Subcutaneous abdominal adipose tissue (tissue), 5 donors: ENCODE data around the gene AREG.

Source experiments
- H3K27ac ChIP-seq: one replicate; pipeline ENCODE4 v1.7.0; 2013; ENCODE audit warnings: low read depth, mild to moderate bottlenecking, inconsistent platforms, low read length, moderate library complexity
- H3K27me3 ChIP-seq, 5 donors: one replicate each; pipeline ENCODE4 v1.7.0; 2013; ENCODE audit warnings: low read length in 5 of 5, inconsistent platforms in 1 of 5; ENCODE audit not compliant: control insufficient read depth in 5 of 5, insufficient read depth in 4 of 5
- H3K36me3 ChIP-seq, 5 donors: one replicate each; pipeline ENCODE4 v1.7.0; 2013; ENCODE audit warnings: low read length in 5 of 5; ENCODE audit not compliant: control insufficient read depth in 5 of 5, insufficient read depth in 5 of 5
- H3K4me1 ChIP-seq, 5 donors: one replicate each; pipeline ENCODE4 v1.7.0; 2013; ENCODE audit warnings: low read length in 5 of 5, mild to moderate bottlenecking in 3 of 5, moderate library complexity in 1 of 5; ENCODE audit not compliant: control insufficient read depth in 5 of 5, insufficient read depth in 5 of 5
- H3K4me3 ChIP-seq, 5 donors: one replicate each; pipeline ENCODE4 v1.7.0; 2013; ENCODE audit warnings: low read length in 5 of 5, low read depth in 1 of 5
- H3K9ac ChIP-seq, 5 donors: one replicate each; pipeline ENCODE4 v1.7.0; 2013; ENCODE audit warnings: low read length in 5 of 5, mild to moderate bottlenecking in 4 of 5, moderate library complexity in 3 of 5
- H3K9me3 ChIP-seq, 5 donors: one replicate each; pipeline ENCODE4 v1.7.0; 2013; ENCODE audit warnings: low read length in 5 of 5; ENCODE audit not compliant: control insufficient read depth in 5 of 5
- donor health status: healthy.
- donor health status: healthy.
- donor health status: healthy.
- donor health status: healthy.
- donor health status: healthy.

AREG gene

GRCh38 chr4:74456849-74457395 is 12.0 kb downstream of the AREG start:
- H3K4me3 ChIP-seq: no peak overlapping the region
- H3K9me3 ChIP-seq: peaks cover 0 to 3% (median 0%) of the 10 kb centered on the region in 5 donors

GRCh38 chr4:74460833-74461232 is 15.9 kb downstream of the AREG start:
- Histone ChIP-seq H3K4me3 (no peak overlapping the region), H3K36me3 (no peaks in the 10 kb centered on the region), H3K4me1 (peaks cover 0 to 5% (median 0%) of the 10 kb centered on the region in 5 donors), H3K9me3 (peaks cover 0 to 3% (median 0%) of the 10 kb centered on the region in 5 donors), H3K27me3 (no peaks in the 10 kb centered on the region), H3K9ac (no peak overlapping the region), H3K27ac (no peak overlapping the region)

More at GRCh38 chr4:74456849-74457395, 12.0 kb downstream of the AREG start:
- no peaks in the 10 kb centered on the region for H3K36me3 ChIP-seq
- H3K9ac ChIP-seq: no peak overlapping the region
- no peak overlapping the region for H3K27ac ChIP-seq
- no peaks in the 10 kb centered on the region for H3K27me3 ChIP-seq
- no peaks in the 10 kb centered on the region for H3K4me1 ChIP-seq

- Histone ChIP-seq H3K9ac (no peak overlapping the region), H3K36me3 (no peaks in the 10 kb centered on the region), H3K4me3 (no peak overlapping the region), H3K4me1 (peaks cover 0 to 5% (median 0%) of the 10 kb centered on the region in 5 donors), H3K27ac (no peak overlapping the region), H3K27me3 (no peaks in the 10 kb centered on the region), H3K9me3 (peaks cover 0 to 3% (median 0%) of the 10 kb centered on the region in 5 donors)
These were observed 18.2 kb downstream of the AREG start for GRCh38 chr4:74463123-74463522.

- Histone ChIP-seq H3K4me3 (no peak overlapping the region), H3K4me1 (peaks cover 0 to 10% (median 0%) of the 10 kb centered on the region in 5 donors), H3K27me3 (no peaks in the 10 kb centered on the region), H3K9ac (no peak overlapping the region), H3K36me3 (no peaks in the 10 kb centered on the region), H3K9me3 (peaks cover 0 to 3% (median 0%) of the 10 kb centered on the region in 5 donors), H3K27ac (no peak overlapping the region)
These were observed 19.4 kb downstream of the AREG start for GRCh38 chr4:74464291-74464690.

- no peaks in the 10 kb centered on the region for H3K27me3 ChIP-seq
- no peak overlapping the region for H3K27ac ChIP-seq
- H3K9me3 ChIP-seq: no peaks in the 10 kb centered on the region
- peaks cover 0 to 11% (median 0%) of the 10 kb centered on the region in 5 donors for H3K4me1 ChIP-seq
- no peaks in the 10 kb centered on the region for H3K36me3 ChIP-seq
- no peak overlapping the region for H3K4me3 ChIP-seq
- H3K9ac ChIP-seq: no peak overlapping the region
These were observed 21.3 kb downstream of the AREG start for GRCh38 chr4:74466242-74466641.

- H3K4me3 ChIP-seq: no peak overlapping the region
- H3K4me1 ChIP-seq: peaks cover 0 to 9% (median 0%) of the 10 kb centered on the region in 5 donors
- no peak overlapping the region for H3K27ac ChIP-seq
- H3K9ac ChIP-seq: no peak overlapping the region
- no peaks in the 10 kb centered on the region for H3K9me3 ChIP-seq
- no peaks in the 10 kb centered on the region for H3K36me3 ChIP-seq
- H3K27me3 ChIP-seq: no peaks in the 10 kb centered on the region
These were observed 26.3 kb downstream of the AREG start for GRCh38 chr4:74471264-74471663.

GRCh38 chr4:74473155-74473811 is 28.3 kb downstream of the AREG start:
- no peak overlapping the region for H3K27ac ChIP-seq
- H3K4me3 ChIP-seq: no peak overlapping the region
- H3K27me3 ChIP-seq: no peaks in the 10 kb centered on the region
- H3K36me3 ChIP-seq: no peaks in the 10 kb centered on the region
- H3K4me1 ChIP-seq: peaks cover 0 to 9% (median 0%) of the 10 kb centered on the region in 5 donors
- no peak overlapping the region for H3K9ac ChIP-seq
- no peaks in the 10 kb centered on the region for H3K9me3 ChIP-seq

GRCh38 chr4:74474345-74475090 is 29.6 kb downstream of the AREG start:
- no peak overlapping the region for H3K27ac ChIP-seq
- H3K4me3 ChIP-seq: no peak overlapping the region
- no peaks in the 10 kb centered on the region for H3K9me3 ChIP-seq
- no peak overlapping the region for H3K9ac ChIP-seq
- H3K4me1 ChIP-seq: peaks cover 0 to 3% (median 0%) of the 10 kb centered on the region in 5 donors
- no peaks in the 10 kb centered on the region for H3K36me3 ChIP-seq
- no peaks in the 10 kb centered on the region for H3K27me3 ChIP-seq

- Histone ChIP-seq H3K27me3 (no peaks in the 10 kb centered on the region), H3K4me3 (no peak overlapping the region), H3K36me3 (no peaks in the 10 kb centered on the region), H3K4me1 (peaks cover 0 to 3% (median 0%) of the 10 kb centered on the region in 5 donors), H3K27ac (no peak overlapping the region), H3K9me3 (no peaks in the 10 kb centered on the region), H3K9ac (no peak overlapping the region)
These were observed 30.3 kb downstream of the AREG start for GRCh38 chr4:74475091-74475800.
